H9 (cell line): Measurements from ENCODE around the gene RALGAPA2. TPM values are rescaled to one million over a fixed set of nuclear protein-coding genes. Genes with fewer than 3 reads are reported as not detected.

ENCODE experiments used
- DNase-seq: peaks from one replicate; pipeline ENCODE4 v3.0.0-alpha.2; 2017
- H2AFZ ChIP-seq: one replicate; pipeline ENCODE4 v1.6.1; 2013; ENCODE audit warnings: mild to moderate bottlenecking, low read length, control low read depth, moderate library complexity
- H2AK5ac ChIP-seq: 2 replicates; pipeline ENCODE4 v1.6.1; 2013; ENCODE audit warnings: low read length, control low read depth, mixed read lengths; ENCODE audit not compliant: insufficient read length
- H2BK120ac ChIP-seq: one replicate; pipeline ENCODE4 v1.6.1; 2013; ENCODE audit warnings: low read depth, mild to moderate bottlenecking, low read length, control low read depth, inconsistent platforms; ENCODE audit not compliant: poor library complexity, severe bottlenecking
- H2BK12ac ChIP-seq: 2 replicates; pipeline ENCODE4 v1.6.1; 2013; ENCODE audit warnings: low read length, control low read depth, mixed read lengths, low read depth; ENCODE audit not compliant: insufficient read length
- H2BK15ac ChIP-seq: 2 replicates; pipeline ENCODE4 v1.6.1; 2013; ENCODE audit warnings: low read depth, low read length, control low read depth
- H2BK20ac ChIP-seq: one replicate; pipeline ENCODE4 v1.6.1; 2013; ENCODE audit warnings: low read depth, mild to moderate bottlenecking, low read length, control low read depth, inconsistent platforms; ENCODE audit not compliant: poor library complexity, severe bottlenecking
- H2BK5ac ChIP-seq: 2 replicates; pipeline ENCODE4 v1.6.1; 2013; ENCODE audit warnings: low read length, control low read depth, mixed read lengths; ENCODE audit not compliant: insufficient read length
- H3K14ac ChIP-seq: 2 replicates; pipeline ENCODE4 v1.6.1; 2013; ENCODE audit warnings: low read length, control low read depth; ENCODE audit not compliant: insufficient read depth
- H3K18ac ChIP-seq: 2 replicates; pipeline ENCODE4 v1.6.1; 2013; ENCODE audit warnings: low read depth, mild to moderate bottlenecking, mixed read lengths, low read length, control low read depth; ENCODE audit not compliant: insufficient read length
- H3K23ac ChIP-seq: 2 replicates; pipeline ENCODE4 v1.6.1; 2013; ENCODE audit warnings: low read length, control low read depth, mixed read lengths, low read depth; ENCODE audit not compliant: insufficient read length
- H3K23me2 ChIP-seq: 2 replicates; pipeline ENCODE4 v1.6.1; 2013; ENCODE audit warnings: low read depth, mild to moderate bottlenecking, mixed read lengths, low read length, control low read depth; ENCODE audit not compliant: insufficient read length, poor library complexity, severe bottlenecking
- H3K27ac ChIP-seq: 2 replicates; pipeline ENCODE4 v1.5.1; 2013; ENCODE audit warnings: low read length, control low read depth, mixed read lengths, low read depth; ENCODE audit not compliant: insufficient read length
- H3K27me3 ChIP-seq: 2 replicates; pipeline ENCODE4 v1.6.1; 2013; ENCODE audit warnings: low read length, control low read depth, inconsistent platforms; ENCODE audit not compliant: insufficient read depth
- H3K4ac ChIP-seq: 2 replicates; pipeline ENCODE4 v1.6.1; 2013; ENCODE audit warnings: low read depth, mild to moderate bottlenecking, control low read depth, inconsistent platforms, low read length, moderate library complexity
- H3K4me1 ChIP-seq: 2 replicates; pipeline ENCODE4 v1.6.1; 2013; ENCODE audit warnings: low read length, control low read depth, inconsistent platforms; ENCODE audit not compliant: insufficient read depth
- H3K4me2 ChIP-seq: 2 replicates; pipeline ENCODE4 v1.6.1; 2013; ENCODE audit warnings: low read length, control low read depth, mixed read lengths; ENCODE audit not compliant: insufficient read length, insufficient read depth
- H3K56ac ChIP-seq: 2 replicates; pipeline ENCODE4 v1.6.1; 2013; ENCODE audit warnings: low read depth, mild to moderate bottlenecking, mixed read lengths, low read length, control low read depth; ENCODE audit not compliant: insufficient read length
- H3K79me1 ChIP-seq: 2 replicates; pipeline ENCODE4 v1.6.1; 2013; ENCODE audit warnings: low read depth, mild to moderate bottlenecking, moderate library complexity, low read length, control low read depth, inconsistent platforms; ENCODE audit not compliant: insufficient read depth, poor library complexity, severe bottlenecking
- H3K79me2 ChIP-seq: 2 replicates; pipeline ENCODE4 v1.6.1; 2013; ENCODE audit warnings: low read length, control low read depth, inconsistent platforms; ENCODE audit not compliant: insufficient read depth
- H3K9ac ChIP-seq: 2 replicates; pipeline ENCODE4 v1.6.1; 2013; ENCODE audit warnings: low read length, control low read depth, mixed read lengths; ENCODE audit not compliant: insufficient read length; ENCODE audit errors: extremely low read depth
- H3K9me3 ChIP-seq: one replicate; pipeline ENCODE4 v1.6.1; 2013; ENCODE audit warnings: low read depth, low read length, inconsistent platforms; ENCODE audit not compliant: control insufficient read depth
- H3T11ph ChIP-seq: one replicate; pipeline ENCODE4 v1.6.1; 2013; ENCODE audit warnings: mild to moderate bottlenecking, low read length, control low read depth, inconsistent platforms
- H4K20me1 ChIP-seq: one replicate; pipeline ENCODE4 v1.6.1; 2013; ENCODE audit not compliant: control insufficient read depth, insufficient read length, insufficient read depth
- H4K5ac ChIP-seq: 2 replicates; pipeline ENCODE4 v1.6.1; 2013; ENCODE audit warnings: low read depth, mild to moderate bottlenecking, mixed read lengths, low read length, control low read depth; ENCODE audit not compliant: insufficient read length
- H4K8ac ChIP-seq: replicated peaks from 2 replicates; pipeline ENCODE4 v1.6.1; 2013; ENCODE audit warnings: low read length, control low read depth, mixed read lengths, low read depth; ENCODE audit not compliant: insufficient read length
- H4K91ac ChIP-seq: 2 replicates; pipeline ENCODE4 v1.6.1; 2013; ENCODE audit warnings: low read depth, mild to moderate bottlenecking, moderate library complexity, mixed read lengths, low read length, control low read depth; ENCODE audit not compliant: insufficient read length
- H3K27ac Mint-ChIP-seq, 3 experiments: 2 replicates in 2 of 3; 3 replicates in 1 of 3; pipeline ENCODE4 v1.8.0; 2020 to 2021; ENCODE audit warnings: mixed read lengths in 3 of 3, mild to moderate bottlenecking in 1 of 3, moderate library complexity in 1 of 3
- H3K27me3 Mint-ChIP-seq: 2 replicates; pipeline ENCODE4 v1.8.0; 2021; ENCODE audit warnings: low read depth, mild to moderate bottlenecking, moderate library complexity, mixed read lengths
- H3K36me3 Mint-ChIP-seq, 3 experiments: 2 replicates in 2 of 3; 3 replicates in 1 of 3; pipeline ENCODE4 v1.8.0; 2020 to 2021; ENCODE audit warnings: low read depth in 3 of 3, mixed read lengths in 3 of 3; ENCODE audit not compliant: insufficient read depth in 1 of 3
- H3K4me1 Mint-ChIP-seq, 2 experiments: 2 replicates each; pipeline ENCODE4 v1.8.0; 2020; ENCODE audit warnings: mixed read lengths in 2 of 2
- H3K4me3 Mint-ChIP-seq, 2 experiments: 2 replicates in 1 of 2; 3 replicates in 1 of 2; pipeline ENCODE4 v1.8.0; 2020 to 2021; ENCODE audit warnings: mild to moderate bottlenecking in 2 of 2, mixed read lengths in 2 of 2, moderate library complexity in 1 of 2
- H3K9me3 Mint-ChIP-seq, 2 experiments: 2 replicates in 1 of 2; 3 replicates in 1 of 2; pipeline ENCODE4 v1.8.0; 2020; ENCODE audit warnings: mild to moderate bottlenecking in 2 of 2, mixed read lengths in 2 of 2, moderate library complexity in 1 of 2
- CTCF ChIP-seq: fragments of 200-600 bp; sonication (generic); conservative IDR thresholded peaks from 3 replicates; pipeline ENCODE4 v1.8.0; 2021; ENCODE audit warnings: antibody characterized with exemption, mild to moderate bottlenecking
- WGBS: extraction: QIAGEN DNeasy Blood & Tissue Kit; methylation state at CpG from one replicate; pipeline ENCODE4 v1.1.7; 2013; ENCODE audit warnings: missing lambda C conversion rate, low lambda C conversion rate, mixed read lengths; ENCODE audit not compliant: insufficient read length; ENCODE audit errors: extremely low coverage; 5-methylcytosine and 5-hydroxymethylcytosine counted together
- total RNA-seq: library from RNA; stranded (reverse); gene quantifications from 2 replicates; pipeline ENCODE4 v1.2.1, GENCODE V29; 2021

Gene RALGAPA2
- total RNA-seq, 1 experiment from 2014 or later = 16.6 TPM

GRCh38 chr20:20399531-20400500 is 312.6 kb downstream of the RALGAPA2 start:
- no peak overlapping the region for H2BK5ac ChIP-seq
- H3K4me3 Mint-ChIP-seq = no peak overlapping the region
- H2BK12ac ChIP-seq = no peak overlapping the region
- no peak overlapping the region for H3K4me2 ChIP-seq
- H3K4me1 Mint-ChIP-seq = peaks cover 19 to 28% of the 10 kb centered on the region in 2 experiments
- no peak overlapping the region for H2AFZ ChIP-seq
- H3K4ac ChIP-seq = no peak overlapping the region
- no peaks in the 10 kb centered on the region; a peak in 2 of 7 replicates for H3K36me3 Mint-ChIP-seq
- no peaks in the 10 kb centered on the region for H4K20me1 ChIP-seq
- H4K8ac ChIP-seq = no peak overlapping the region
- no peak overlapping the region for H4K91ac ChIP-seq
- H3K18ac ChIP-seq = no peak overlapping the region
- H3K27ac Mint-ChIP-seq = no peak overlapping the region
- no peak overlapping the region for H2BK15ac ChIP-seq
- H3K9ac ChIP-seq = no peak overlapping the region
- H3K27me3 ChIP-seq = no peaks in the 10 kb centered on the region
- H3K79me2 ChIP-seq = no peaks in the 10 kb centered on the region
- no peaks in the 10 kb centered on the region for H3K4me1 ChIP-seq
- H3K27ac ChIP-seq = no peak overlapping the region
- peaks cover 2% of the 10 kb centered on the region for H3K27me3 Mint-ChIP-seq
- H2BK120ac ChIP-seq = no peak overlapping the region
- no peak for DNase-seq
- H3K23me2 ChIP-seq = no peaks in the 10 kb centered on the region
- H4K5ac ChIP-seq = no peak overlapping the region
- H3K14ac ChIP-seq = no peak overlapping the region
- no peak overlapping the region for H2AK5ac ChIP-seq
- WGBS = no CpG with 5 or more reads among the region's 13 CpGs
- no peak for TF ChIP-seq CTCF
- no peak overlapping the region for H3K56ac ChIP-seq
- no peak overlapping the region for H3T11ph ChIP-seq
- H3K23ac ChIP-seq = no peak overlapping the region
- no peaks in the 10 kb centered on the region for H3K9me3 Mint-ChIP-seq
- H2BK20ac ChIP-seq = no peak overlapping the region
- H3K9me3 ChIP-seq = no peaks in the 10 kb centered on the region
- H3K79me1 ChIP-seq = no peaks in the 10 kb centered on the region
